ENCODE results near the gene ALDH1A2. TPM values are rescaled to one million over a fixed set of nuclear protein-coding genes. Genes with fewer than 3 reads are reported as not detected.

The ALDH1A2 gene
- total RNA-seq, 1 experiment from 2014 or later = 0.22 TPM

DNA sequence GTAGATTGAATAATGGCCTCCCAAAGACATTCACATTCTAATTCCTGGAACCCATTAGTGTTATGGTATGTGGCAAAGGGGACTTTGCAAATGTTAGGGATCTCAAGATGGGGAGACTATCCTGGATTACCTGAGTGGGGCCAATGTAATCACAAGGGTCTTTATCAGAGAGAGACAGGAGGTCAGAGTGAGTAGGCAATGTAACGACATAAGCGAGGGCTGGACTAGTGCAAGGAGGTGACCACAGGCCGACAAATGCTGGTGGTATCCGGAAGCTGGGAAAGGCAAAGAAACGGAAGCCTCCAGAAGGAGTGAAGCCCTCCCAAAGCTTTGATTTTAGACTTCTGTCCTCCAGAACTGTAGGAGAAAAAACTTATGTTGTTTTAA is 46.2 kb upstream of the ALDH1A2 start:
- Histone ChIP-seq H3K27ac (ENCODE audit: low read length) (no peak overlapping the region), H3K4me2 (ENCODE audit: low read length) (no peak overlapping the region), H3K9me2 (replicated peaks; ENCODE audit: low read length) (no peaks in the 10 kb centered on the region), H3K79me2 (ENCODE audit: low read length) (no peaks in the 10 kb centered on the region), H3K36me3 (ENCODE audit: low read depth, low read length) (no peaks in the 10 kb centered on the region), H3K4me3 (ENCODE audit: low read length) (no peak overlapping the region), H3K9me3 (ENCODE audit: low read length) (no peaks in the 10 kb centered on the region), H3K27me3 (ENCODE audit: low read length) (peaks cover 23% of the 10 kb centered on the region), H2AFZ (ENCODE audit: low read length) (no peak overlapping the region), H3F3A (ENCODE audit: low read length, unreplicated experiment) (no peaks in the 10 kb centered on the region), H3K4me1 (ENCODE audit: insufficient read depth, low read length) (no peaks in the 10 kb centered on the region), H4K20me1 (ENCODE audit: low read length) (no peaks in the 10 kb centered on the region), H3K9ac (ENCODE audit: low read length) (no peak overlapping the region)
- CTCF ChIA-PET = no interaction called here
- intact Hi-C loops (cut with micrococcal nuclease) = no loop called here
- TF ChIP-seq EZH2phosphoT487 (IDR thresholded peaks at IDR 0.05; ENCODE audit: borderline replicate concordance, low read length) (no peak), EZH2 (IDR thresholded peaks at IDR 0.05; ENCODE audit: low read length, unreplicated experiment) (no peak)
- TF ChIP-seq, protein P1, sequence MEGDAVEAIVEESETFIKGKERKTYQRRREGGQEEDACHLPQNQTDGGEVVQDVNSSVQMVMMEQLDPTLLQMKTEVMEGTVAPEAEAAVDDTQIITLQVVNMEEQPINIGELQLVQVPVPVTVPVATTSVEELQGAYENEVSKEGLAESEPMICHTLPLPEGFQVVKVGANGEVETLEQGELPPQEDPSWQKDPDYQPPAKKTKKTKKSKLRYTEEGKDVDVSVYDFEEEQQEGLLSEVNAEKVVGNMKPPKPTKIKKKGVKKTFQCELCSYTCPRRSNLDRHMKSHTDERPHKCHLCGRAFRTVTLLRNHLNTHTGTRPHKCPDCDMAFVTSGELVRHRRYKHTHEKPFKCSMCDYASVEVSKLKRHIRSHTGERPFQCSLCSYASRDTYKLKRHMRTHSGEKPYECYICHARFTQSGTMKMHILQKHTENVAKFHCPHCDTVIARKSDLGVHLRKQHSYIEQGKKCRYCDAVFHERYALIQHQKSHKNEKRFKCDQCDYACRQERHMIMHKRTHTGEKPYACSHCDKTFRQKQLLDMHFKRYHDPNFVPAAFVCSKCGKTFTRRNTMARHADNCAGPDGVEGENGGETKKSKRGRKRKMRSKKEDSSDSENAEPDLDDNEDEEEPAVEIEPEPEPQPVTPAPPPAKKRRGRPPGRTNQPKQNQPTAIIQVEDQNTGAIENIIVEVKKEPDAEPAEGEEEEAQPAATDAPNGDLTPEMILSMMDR (conservative IDR thresholded peaks at IDR 0.05; ENCODE audit: low read depth, low read length) = no peak
- POLR2A ChIA-PET (ENCODE audit: unreplicated experiment) = no interaction called here
- no peak for DNase-seq
- no TSS peak for BruUV-seq (replicated peaks)
- ATAC-seq = no peak

DNA sequence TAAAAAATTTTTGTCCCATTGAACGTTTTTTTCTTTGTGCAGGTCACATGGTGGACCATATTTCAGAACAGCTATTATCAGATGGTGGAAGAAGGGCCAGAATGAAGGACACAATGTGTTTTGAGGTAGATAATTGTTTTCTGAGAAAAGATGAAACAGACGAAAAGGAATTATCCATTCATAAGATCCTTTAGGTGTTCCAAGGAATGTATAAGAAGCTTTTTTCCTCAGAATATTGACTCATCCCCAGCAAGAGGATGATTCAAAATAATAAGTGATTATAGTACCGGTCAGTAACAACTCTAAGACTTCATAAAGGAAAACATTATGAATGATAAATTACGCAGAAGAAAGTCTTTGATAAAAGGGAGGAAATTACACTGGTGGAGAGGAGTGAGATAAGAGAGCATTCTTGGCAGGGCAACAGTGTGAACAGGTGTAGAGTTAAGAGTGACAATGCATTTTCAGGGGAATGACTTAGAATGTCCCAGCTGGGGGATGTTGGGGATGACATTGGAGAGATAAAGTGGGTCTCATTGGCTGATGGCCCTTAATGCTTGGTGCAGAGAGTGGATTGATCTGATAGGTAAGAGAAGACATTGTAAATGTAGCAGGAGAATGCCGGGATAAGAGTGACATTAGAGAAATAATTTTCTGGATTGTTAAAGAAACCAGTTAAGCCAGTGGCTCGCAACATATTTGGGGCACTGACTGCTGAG is 45.6 kb upstream of the ALDH1A2 start:
- ChIA-PET CTCF (no interaction called here), POLR2A (ENCODE audit: unreplicated experiment) (no interaction called here)
- no peak overlapping the region for H3K4me3 ChIP-seq (ENCODE audit: low read length)

DNA sequence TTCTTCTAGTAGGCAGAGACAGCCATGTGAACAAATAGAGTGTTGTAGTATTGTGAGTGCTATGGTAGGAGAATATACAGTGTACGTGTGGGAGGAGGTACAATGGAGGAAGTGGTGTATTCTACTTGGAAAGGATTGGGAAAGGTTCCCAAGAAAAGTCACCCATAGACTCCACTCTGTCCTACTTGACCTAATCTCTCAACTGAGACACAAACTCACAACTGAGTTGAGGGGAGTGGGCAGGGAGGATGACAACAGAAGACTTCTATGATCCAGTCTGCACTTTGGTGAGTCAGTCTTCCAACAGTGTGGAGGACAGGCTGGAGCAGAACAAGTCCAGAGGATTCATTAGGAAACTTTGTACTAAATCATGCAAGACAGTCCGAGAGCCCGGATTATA is 43.9 kb upstream of the ALDH1A2 start:
- Histone ChIP-seq H4K20me1 (ENCODE audit: low read length) (no peaks in the 10 kb centered on the region), H3F3A (ENCODE audit: low read length, unreplicated experiment) (no peaks in the 10 kb centered on the region), H3K4me2 (ENCODE audit: low read length) (no peak overlapping the region), H3K4me3 (ENCODE audit: low read length) (no peak overlapping the region), H3K27me3 (ENCODE audit: low read length) (peaks cover 23% of the 10 kb centered on the region), H3K9me3 (ENCODE audit: low read length) (no peaks in the 10 kb centered on the region), H3K4me1 (ENCODE audit: insufficient read depth, low read length) (no peaks in the 10 kb centered on the region), H3K79me2 (ENCODE audit: low read length) (no peaks in the 10 kb centered on the region), H3K27ac (ENCODE audit: low read length) (no peak overlapping the region), H2AFZ (ENCODE audit: low read length) (no peak overlapping the region), H3K9ac (ENCODE audit: low read length) (no peak overlapping the region), H3K9me2 (replicated peaks; ENCODE audit: low read length) (no peaks in the 10 kb centered on the region), H3K36me3 (ENCODE audit: low read depth, low read length) (no peaks in the 10 kb centered on the region)
- ATAC-seq (no peak), DNase-seq (no peak)
- no peak for TF ChIP-seq EZH2 (IDR thresholded peaks at IDR 0.05; ENCODE audit: low read length, unreplicated experiment)
- TF ChIP-seq, protein P1 (conservative IDR thresholded peaks at IDR 0.05; ENCODE audit: low read depth, low read length) = no peak
- no peak for TF ChIP-seq EZH2phosphoT487 (IDR thresholded peaks at IDR 0.05; ENCODE audit: borderline replicate concordance, low read length)
- intact Hi-C loops (cut with micrococcal nuclease) = no loop called here
- ChIA-PET POLR2A (ENCODE audit: unreplicated experiment) (no interaction called here), CTCF (no interaction called here)
- BruUV-seq (replicated peaks) = no TSS peak

More for the DNA sequence above, 45.6 kb upstream of the ALDH1A2 start:
- no peaks in the 10 kb centered on the region for H3K9me3 ChIP-seq (ENCODE audit: low read length)
- TF ChIP-seq EZH2 (IDR thresholded peaks at IDR 0.05; ENCODE audit: low read length, unreplicated experiment) (no peak), EZH2phosphoT487 (IDR thresholded peaks at IDR 0.05; ENCODE audit: borderline replicate concordance, low read length) (no peak)
- TF ChIP-seq, protein P1 (conservative IDR thresholded peaks at IDR 0.05; ENCODE audit: low read depth, low read length) = no peak
- intact Hi-C loops (cut with micrococcal nuclease) = no loop called here
- no peak overlapping the region for H3K27ac ChIP-seq (ENCODE audit: low read length)
- H3K9ac ChIP-seq (ENCODE audit: low read length) = no peak overlapping the region
- H3K9me2 ChIP-seq (replicated peaks; ENCODE audit: low read length) = no peaks in the 10 kb centered on the region
- no peaks in the 10 kb centered on the region for H3K4me1 ChIP-seq (ENCODE audit: insufficient read depth, low read length)
- BruUV-seq (replicated peaks) = no TSS peak
- H3K27me3 ChIP-seq (ENCODE audit: low read length) = peaks cover 23% of the 10 kb centered on the region
- ATAC-seq = no peak
- H3K36me3 ChIP-seq (ENCODE audit: low read depth, low read length) = no peaks in the 10 kb centered on the region
- no peak for DNase-seq
- H3K79me2 ChIP-seq (ENCODE audit: low read length) = no peaks in the 10 kb centered on the region
- no peaks in the 10 kb centered on the region for H4K20me1 ChIP-seq (ENCODE audit: low read length)
- no peak overlapping the region for H2AFZ ChIP-seq (ENCODE audit: low read length)
- no peak overlapping the region for H3K4me2 ChIP-seq (ENCODE audit: low read length)
- no peaks in the 10 kb centered on the region for H3F3A ChIP-seq (ENCODE audit: low read length, unreplicated experiment)

All from PC-3 (cell line).